Measurements from ENCODE around the gene ITGA1.

The ITGA1 gene

GRCh38 chr5:52773342-52773741 is 14.4 kb upstream of the ITGA1 start (continued):
- no peak for TF ChIP-seq TSHZ2 (CRISPR knock-in tag; IDR thresholded peaks at IDR 0.05)
- no peak for TF ChIP-seq ISL1 (CRISPR knock-in tag; IDR thresholded peaks at IDR 0.05)
- TF ChIP-seq ESRRG (CRISPR knock-in tag; IDR thresholded peaks at IDR 0.05): no peak

DNA sequence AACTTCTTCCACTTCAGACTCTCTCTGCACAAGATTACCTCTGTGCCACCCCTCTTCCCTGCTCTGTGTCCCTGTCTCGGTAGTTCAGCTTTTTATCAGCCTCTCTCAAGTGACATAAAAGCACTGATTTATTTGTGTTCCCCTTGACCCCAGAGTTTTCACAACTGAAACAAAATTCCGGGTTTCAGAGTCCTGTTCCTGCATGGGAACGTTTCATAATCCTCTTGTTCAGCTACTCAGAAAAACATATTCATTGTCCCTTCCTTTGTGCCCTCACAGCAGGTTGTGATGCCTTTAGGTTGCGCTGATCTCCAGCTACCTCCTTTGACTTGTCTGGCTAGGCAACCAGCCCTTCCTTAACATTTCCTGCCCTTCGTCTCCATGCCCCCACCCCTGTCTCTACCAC is 13.7 kb upstream of the ITGA1 start:
- TF ChIP-seq PPARA (CRISPR knock-in tag; IDR thresholded peaks at IDR 0.05; ENCODE audit: borderline replicate concordance) (no peak), ZC3H10 (CRISPR knock-in tag; IDR thresholded peaks at IDR 0.05) (no peak), ZFP30 (CRISPR knock-in tag; IDR thresholded peaks at IDR 0.05) (no peak), ESRRG (CRISPR knock-in tag; IDR thresholded peaks at IDR 0.05) (no peak), RARB (CRISPR knock-in tag; IDR thresholded peaks at IDR 0.05) (no peak)
- no peak for ATAC-seq

DNA sequence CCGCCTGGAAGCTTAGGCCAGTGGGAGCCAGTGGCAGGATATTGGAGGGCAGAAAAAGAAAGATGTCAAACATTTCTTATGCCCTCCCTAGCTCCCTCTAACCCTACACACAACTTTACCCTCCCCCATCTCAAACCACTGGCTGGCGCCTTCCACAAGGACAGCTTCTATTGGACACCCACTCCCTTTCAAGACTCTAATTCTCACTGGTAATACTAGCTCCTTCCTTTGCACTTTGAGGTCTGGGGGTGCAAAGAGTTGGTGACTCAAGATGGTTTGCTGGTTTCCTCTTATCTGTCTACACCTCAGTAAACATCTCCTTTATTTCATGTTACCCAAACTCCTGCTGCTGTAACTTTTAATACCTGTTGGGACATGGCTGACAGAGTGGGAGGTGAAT is 11.6 kb upstream of the ITGA1 start:
- no peak for TF ChIP-seq ZFP3 (CRISPR knock-in tag; IDR thresholded peaks at IDR 0.05)
- TF ChIP-seq, protein P1, sequence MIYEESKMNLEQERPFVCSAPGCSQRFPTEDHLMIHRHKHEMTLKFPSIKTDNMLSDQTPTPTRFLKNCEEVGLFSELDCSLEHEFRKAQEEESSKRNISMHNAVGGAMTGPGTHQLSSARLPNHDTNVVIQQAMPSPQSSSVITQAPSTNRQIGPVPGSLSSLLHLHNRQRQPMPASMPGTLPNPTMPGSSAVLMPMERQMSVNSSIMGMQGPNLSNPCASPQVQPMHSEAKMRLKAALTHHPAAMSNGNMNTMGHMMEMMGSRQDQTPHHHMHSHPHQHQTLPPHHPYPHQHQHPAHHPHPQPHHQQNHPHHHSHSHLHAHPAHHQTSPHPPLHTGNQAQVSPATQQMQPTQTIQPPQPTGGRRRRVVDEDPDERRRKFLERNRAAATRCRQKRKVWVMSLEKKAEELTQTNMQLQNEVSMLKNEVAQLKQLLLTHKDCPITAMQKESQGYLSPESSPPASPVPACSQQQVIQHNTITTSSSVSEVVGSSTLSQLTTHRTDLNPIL (CRISPR knock-in tag; IDR thresholded peaks at IDR 0.05; ENCODE audit: low read depth): no peak
- no peak for TF ChIP-seq ZFP30 (CRISPR knock-in tag; IDR thresholded peaks at IDR 0.05)
- no peak for TF ChIP-seq ZNF565 (CRISPR knock-in tag; conservative IDR thresholded peaks at IDR 0.05; ENCODE audit: low read depth)
- TF ChIP-seq BACH2 (CRISPR knock-in tag; IDR thresholded peaks at IDR 0.05; ENCODE audit: borderline replicate concordance): no peak
- no peak for TF ChIP-seq PATZ1 (CRISPR knock-in tag; IDR thresholded peaks at IDR 0.05; ENCODE audit: borderline replicate concordance)
- TF ChIP-seq POU6F1 (CRISPR knock-in tag; IDR thresholded peaks at IDR 0.05; ENCODE audit: borderline replicate concordance, low read depth): no peak
- TF ChIP-seq GLIS3 (CRISPR knock-in tag; IDR thresholded peaks at IDR 0.05): no peak
- TF ChIP-seq TCF4 (CRISPR knock-in tag; IDR thresholded peaks at IDR 0.05; ENCODE audit: borderline replicate concordance): no peak
- TF ChIP-seq ARNTL (CRISPR knock-in tag; IDR thresholded peaks at IDR 0.05; ENCODE audit: borderline replicate concordance, low read depth): no peak
- ATAC-seq: no peak

GRCh38 chr5:52777186-52777585 is 10.5 kb upstream of the ITGA1 start:
- no peak for ATAC-seq
- no peak for TF ChIP-seq ZFP30 (CRISPR knock-in tag; IDR thresholded peaks at IDR 0.05)
- no peak for TF ChIP-seq GLIS3 (CRISPR knock-in tag; IDR thresholded peaks at IDR 0.05)
- TF ChIP-seq POU6F1 (CRISPR knock-in tag; IDR thresholded peaks at IDR 0.05; ENCODE audit: borderline replicate concordance, low read depth): no peak
- TF ChIP-seq CSDC2 (CRISPR knock-in tag; IDR thresholded peaks at IDR 0.05): no peak
- TF ChIP-seq ZNF70 (CRISPR knock-in tag; IDR thresholded peaks at IDR 0.05): no peak
- TF ChIP-seq ZFP3 (CRISPR knock-in tag; IDR thresholded peaks at IDR 0.05): no peak
- TF ChIP-seq PPARA (CRISPR knock-in tag; IDR thresholded peaks at IDR 0.05; ENCODE audit: borderline replicate concordance): no peak
- no peak for TF ChIP-seq TCF4 (CRISPR knock-in tag; IDR thresholded peaks at IDR 0.05; ENCODE audit: borderline replicate concordance)
- no peak for TF ChIP-seq TOX (CRISPR knock-in tag; IDR thresholded peaks at IDR 0.05; ENCODE audit: borderline replicate concordance)
- TF ChIP-seq ARNTL (CRISPR knock-in tag; IDR thresholded peaks at IDR 0.05; ENCODE audit: borderline replicate concordance, low read depth): no peak
- TF ChIP-seq ISL1 (CRISPR knock-in tag; IDR thresholded peaks at IDR 0.05): no peak
- no peak for TF ChIP-seq SNAI2 (CRISPR knock-in tag; IDR thresholded peaks at IDR 0.05)
- TF ChIP-seq ESRRG (CRISPR knock-in tag; IDR thresholded peaks at IDR 0.05): no peak
- TF ChIP-seq BACH2 (CRISPR knock-in tag; IDR thresholded peaks at IDR 0.05; ENCODE audit: borderline replicate concordance): no peak
- TF ChIP-seq ZNF565 (CRISPR knock-in tag; conservative IDR thresholded peaks at IDR 0.05; ENCODE audit: low read depth): no peak
- no peak for TF ChIP-seq TSHZ2 (CRISPR knock-in tag; IDR thresholded peaks at IDR 0.05)
- no peak for TF ChIP-seq OSR1 (CRISPR knock-in tag; IDR thresholded peaks at IDR 0.05)

Measured in SK-N-SH treated with all-trans-retinoic acid at 6 μM for 48 hours (cell line).